ENCODE results near the gene LRRC71. TPM values are rescaled to one million over a fixed set of nuclear protein-coding genes. Genes with fewer than 3 reads are reported as not detected.

Gene LRRC71
- total and polyA plus RNA-seq, 10 of the 15 experiments (the other 5 are each of a cell fraction or from before 2014, with no cell fraction given), result not detected

GRCh38 chr1:156880473-156880872, 40.0 kb upstream of the LRRC71 start:
- 6% methylated on average over 5 of the region's 5 CpGs for WGBS (ENCODE audit: insufficient coverage, insufficient replicate concordance, low lambda C conversion rate, missing lambda C conversion rate)
- no peak overlapping the region for H2AFZ ChIP-seq (ENCODE audit: control insufficient read depth, low read depth, low read length)
- peaks cover 0 to 11% of the 10 kb centered on the region in 2 experiments; a peak in 3 of 4 replicates for H3K27me3 ChIP-seq (replicated peaks in 1 of 2; ENCODE audit: control insufficient read depth in 2 of 2, insufficient read depth in 2 of 2, low read length in 1 of 2)
- ChIA-PET SMC1A (ENCODE audit: uncharacterized antibody, unreplicated experiment) (interaction anchor here (0.7 kb wide), 1 partner anchor 41 kb away, joined by 3 read pairs; no protein-coding TSS in a partner anchor), RAD21 (ENCODE audit: unreplicated experiment) (interaction anchor here (1.2 kb wide), 1 partner anchor 191 kb away, joined by 4 read pairs; no protein-coding TSS in a partner anchor), POLR2A (no interaction called here), CTCF (interaction anchor here (1.0 to 2.4 kb wide), 4 partner anchors 11 to 174 kb away, joined by 3 to 13 read pairs (median 4); no protein-coding TSS in a partner anchor)
- H3K9ac ChIP-seq (ENCODE audit: control insufficient read depth, insufficient read depth, low read length), result no peak overlapping the region
- in situ Hi-C loops (cut with MboI), result no loop called here
- intact Hi-C loops (cut with micrococcal nuclease; ENCODE audit: unreplicated experiment), result no loop called here
- no peaks in the 10 kb centered on the region for H4K20me1 ChIP-seq (ENCODE audit: control insufficient read depth, insufficient read depth)
- BruUV-seq (replicated peaks), result no TSS peak
- no peak overlapping the region for H3K4me2 ChIP-seq (ENCODE audit: control insufficient read depth, insufficient read depth)
- no peaks in the 10 kb centered on the region for H3K4me1 ChIP-seq (ENCODE audit: control insufficient read depth, insufficient read depth, low read length)
- H3K9me3 ChIP-seq (replicated peaks; ENCODE audit: control insufficient read depth, insufficient read depth, low read length), result no peaks in the 10 kb centered on the region
- DNase-seq (ENCODE audit: low read depth, low spot score) (no peak), ATAC-seq (no peak), FAIRE-seq (no peak)
- no peaks in the 10 kb centered on the region for H3K79me2 ChIP-seq (ENCODE audit: control insufficient read depth, insufficient read depth, low read length)
- H3K4me3 ChIP-seq, result no peak overlapping the region
- no peak overlapping the region for H3K27ac ChIP-seq (ENCODE audit: control insufficient read depth, insufficient read depth)
- no peaks in the 10 kb centered on the region for H3K36me3 ChIP-seq (ENCODE audit: control insufficient read depth in 2 of 2, insufficient read depth in 2 of 2, low read length in 1 of 2)
- no peak for TF ChIP-seq EP300 (IDR thresholded peaks at IDR 0.05; ENCODE audit: borderline replicate concordance in 1 of 2, control insufficient read depth in 1 of 2, low read depth in 2 of 2, low read length in 2 of 2)
- TF ChIP-seq STAT3 (IDR thresholded peaks at IDR 0.05; ENCODE audit: low read depth, low read length), result no peak
- TF ChIP-seq ZBTB11 (CRISPR knock-in tag; IDR thresholded peaks at IDR 0.05), result no peak
- no peak for TF ChIP-seq SREBF1 (IDR thresholded peaks at IDR 0.05; ENCODE audit: low read length)
- TF ChIP-seq POLR2AphosphoS2 (IDR thresholded peaks at IDR 0.05; ENCODE audit: low read depth, low read length), result no peak
- no peak for TF ChIP-seq NR2F1 (conservative IDR thresholded peaks at IDR 0.05)
- TF ChIP-seq CBX3 (IDR thresholded peaks at IDR 0.05; ENCODE audit: borderline replicate concordance, low read depth), result no peak
- no peak for TF ChIP-seq CEBPZ (IDR thresholded peaks at IDR 0.05; ENCODE audit: low read depth, low read length)
- no peak for TF ChIP-seq PKNOX1 (IDR thresholded peaks at IDR 0.05)
- no peak for TF ChIP-seq CREM (IDR thresholded peaks at IDR 0.05; ENCODE audit: low read depth)
- TF ChIP-seq RBBP5 (conservative IDR thresholded peaks at IDR 0.05), result no peak
- TF ChIP-seq, protein P1, sequence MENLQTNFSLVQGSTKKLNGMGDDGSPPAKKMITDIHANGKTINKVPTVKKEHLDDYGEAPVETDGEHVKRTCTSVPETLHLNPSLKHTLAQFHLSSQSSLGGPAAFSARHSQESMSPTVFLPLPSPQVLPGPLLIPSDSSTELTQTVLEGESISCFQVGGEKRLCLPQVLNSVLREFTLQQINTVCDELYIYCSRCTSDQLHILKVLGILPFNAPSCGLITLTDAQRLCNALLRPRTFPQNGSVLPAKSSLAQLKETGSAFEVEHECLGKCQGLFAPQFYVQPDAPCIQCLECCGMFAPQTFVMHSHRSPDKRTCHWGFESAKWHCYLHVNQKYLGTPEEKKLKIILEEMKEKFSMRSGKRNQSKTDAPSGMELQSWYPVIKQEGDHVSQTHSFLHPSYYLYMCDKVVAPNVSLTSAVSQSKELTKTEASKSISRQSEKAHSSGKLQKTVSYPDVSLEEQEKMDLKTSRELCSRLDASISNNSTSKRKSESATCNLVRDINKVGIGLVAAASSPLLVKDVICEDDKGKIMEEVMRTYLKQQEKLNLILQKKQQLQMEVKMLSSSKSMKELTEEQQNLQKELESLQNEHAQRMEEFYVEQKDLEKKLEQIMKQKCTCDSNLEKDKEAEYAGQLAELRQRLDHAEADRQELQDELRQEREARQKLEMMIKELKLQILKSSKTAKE (IDR thresholded peaks at IDR 0.05; ENCODE audit: low read depth, poor library complexity, severe bottlenecking), result no peak
- no peak for TF ChIP-seq CHD1 (IDR thresholded peaks at IDR 0.05; ENCODE audit: low read depth, low read length)
- TF ChIP-seq HDGF (IDR thresholded peaks at IDR 0.05), result no peak
- TF ChIP-seq GATAD2B (conservative IDR thresholded peaks at IDR 0.05; ENCODE audit: low read depth), result no peak

Measured in GM12878 (cell line).